ENCODE results near the gene TDRKH.

TDRKH gene, protein sequence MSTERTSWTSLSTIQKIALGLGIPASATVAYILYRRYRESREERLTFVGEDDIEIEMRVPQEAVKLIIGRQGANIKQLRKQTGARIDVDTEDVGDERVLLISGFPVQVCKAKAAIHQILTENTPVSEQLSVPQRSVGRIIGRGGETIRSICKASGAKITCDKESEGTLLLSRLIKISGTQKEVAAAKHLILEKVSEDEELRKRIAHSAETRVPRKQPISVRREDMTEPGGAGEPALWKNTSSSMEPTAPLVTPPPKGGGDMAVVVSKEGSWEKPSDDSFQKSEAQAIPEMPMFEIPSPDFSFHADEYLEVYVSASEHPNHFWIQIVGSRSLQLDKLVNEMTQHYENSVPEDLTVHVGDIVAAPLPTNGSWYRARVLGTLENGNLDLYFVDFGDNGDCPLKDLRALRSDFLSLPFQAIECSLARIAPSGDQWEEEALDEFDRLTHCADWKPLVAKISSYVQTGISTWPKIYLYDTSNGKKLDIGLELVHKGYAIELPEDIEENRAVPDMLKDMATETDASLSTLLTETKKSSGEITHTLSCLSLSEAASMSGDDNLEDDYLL

DNA sequence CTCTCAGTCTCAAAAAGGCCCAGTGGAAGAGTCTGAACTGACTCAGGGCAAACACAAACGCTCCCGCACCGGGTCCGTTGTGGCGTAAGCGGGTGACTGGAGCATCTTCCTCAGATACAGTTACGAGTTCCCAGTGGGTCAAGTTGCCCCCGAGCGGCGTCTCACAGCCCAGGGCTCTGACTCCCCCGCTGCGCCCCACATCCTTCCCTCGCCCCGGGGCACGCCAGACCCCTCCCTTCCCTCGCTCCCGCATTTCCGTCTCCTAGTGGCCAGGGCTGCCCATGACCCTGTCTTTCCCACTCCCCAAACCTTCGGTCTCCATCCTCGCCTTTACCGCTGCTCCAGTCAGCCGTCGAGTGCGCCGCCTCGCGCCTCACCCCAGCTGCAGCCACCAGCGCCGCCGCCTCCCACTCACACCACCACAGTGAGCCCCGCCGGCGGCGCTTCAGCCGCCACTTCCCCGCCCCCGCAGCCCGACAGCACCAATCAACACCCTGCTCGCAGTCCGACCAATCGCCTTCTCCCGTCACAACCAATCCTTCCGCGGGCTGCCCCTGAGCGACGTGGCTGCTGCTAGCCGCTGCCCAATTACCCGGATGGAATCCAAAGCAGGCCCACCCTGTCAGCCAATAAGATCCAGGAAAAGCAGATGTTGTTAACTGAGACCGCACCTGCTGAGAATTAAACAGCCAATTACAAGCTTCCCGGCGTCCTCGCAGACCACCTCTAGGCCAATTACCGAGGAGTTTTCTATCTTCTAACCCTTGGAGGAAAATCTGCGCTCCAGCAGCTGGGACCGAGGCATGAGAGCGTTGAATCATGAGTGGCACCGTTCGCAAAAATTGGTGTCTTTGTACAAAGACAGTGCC lies at the start of gene TDRKH:
TSS of gene TDRKH (minus strand) at position 430 of the 869 bp plus-strand sequence. CDS start 7,478 bp downstream, outside the sequence.
- peak; percentile 78 to 99 (median 98) for DNase-seq

DNA sequence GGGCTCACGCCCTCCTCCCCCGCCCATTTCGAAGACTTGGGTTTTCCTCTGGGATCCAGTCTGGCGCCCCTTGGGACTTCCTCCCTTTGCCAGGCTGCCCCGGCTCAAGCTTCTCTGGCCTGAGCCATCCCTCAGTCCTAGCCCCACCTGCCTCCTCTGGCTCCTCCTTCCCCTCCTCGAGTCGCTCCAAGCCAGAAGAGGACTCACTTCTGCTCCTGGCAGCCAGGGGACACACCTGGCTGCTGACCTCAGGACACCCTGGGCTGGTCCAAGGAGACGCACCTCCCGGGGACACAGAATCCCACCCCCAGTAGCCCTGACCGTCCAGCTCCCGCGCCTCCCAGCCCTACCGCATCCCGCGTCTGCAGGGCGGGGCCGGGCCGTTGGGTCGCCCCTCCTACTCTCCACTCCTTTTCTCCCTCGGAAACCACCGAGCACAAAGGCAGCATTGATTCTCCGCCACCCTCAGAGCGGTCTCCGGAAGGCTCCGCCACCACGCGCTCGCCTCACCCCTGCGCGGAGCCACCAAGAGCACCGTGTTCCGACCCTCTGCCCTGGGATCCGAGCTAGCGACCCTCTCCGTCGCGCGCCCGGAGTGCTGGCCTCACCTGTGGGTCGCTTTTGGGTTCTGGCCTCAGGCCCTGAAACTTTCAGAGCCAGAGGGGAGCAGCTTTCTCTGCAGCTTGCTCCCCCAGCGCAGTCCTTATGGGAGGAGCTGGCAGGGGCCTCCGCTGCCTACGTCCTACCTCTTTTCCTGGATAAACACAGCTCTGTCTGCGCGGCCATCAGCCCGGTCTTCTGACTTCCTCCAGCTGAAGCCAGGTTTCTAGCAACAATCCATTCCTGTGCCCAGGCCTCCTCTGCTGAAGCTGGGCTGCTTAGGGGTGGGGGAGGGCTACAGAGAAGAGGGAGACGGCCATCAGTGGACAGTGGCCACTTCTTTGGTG lies 49.4 kb upstream of the TDRKH start, which contains the start of gene C2CD4D:
TSS of gene C2CD4D (minus strand) at position 364 of the 947 bp plus-strand sequence. CDS start 831 bp downstream, outside the sequence.
- DNase-seq = peak in 53 of 56 donors; percentile 14 to 91 (median 79)

DNA sequence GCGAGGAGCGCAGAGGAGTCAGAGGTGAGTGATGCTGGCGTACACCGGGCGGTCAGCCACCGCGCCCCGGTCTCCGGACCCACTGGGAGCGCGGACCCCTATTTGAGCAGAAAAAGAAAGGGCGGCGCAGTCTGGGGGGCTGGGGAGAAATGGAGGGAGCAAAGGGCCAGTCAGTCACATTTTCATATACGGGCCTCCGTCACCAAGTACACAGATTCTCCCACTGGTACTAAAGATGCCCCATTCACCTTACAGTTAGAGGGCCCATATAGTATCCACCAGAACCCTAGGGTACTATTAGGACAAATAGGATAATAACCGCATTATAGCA lies 48.7 kb upstream of the TDRKH start:
- peak in 4 of 56 donors; percentile 8 to 40 (median 26) for DNase-seq

DNA sequence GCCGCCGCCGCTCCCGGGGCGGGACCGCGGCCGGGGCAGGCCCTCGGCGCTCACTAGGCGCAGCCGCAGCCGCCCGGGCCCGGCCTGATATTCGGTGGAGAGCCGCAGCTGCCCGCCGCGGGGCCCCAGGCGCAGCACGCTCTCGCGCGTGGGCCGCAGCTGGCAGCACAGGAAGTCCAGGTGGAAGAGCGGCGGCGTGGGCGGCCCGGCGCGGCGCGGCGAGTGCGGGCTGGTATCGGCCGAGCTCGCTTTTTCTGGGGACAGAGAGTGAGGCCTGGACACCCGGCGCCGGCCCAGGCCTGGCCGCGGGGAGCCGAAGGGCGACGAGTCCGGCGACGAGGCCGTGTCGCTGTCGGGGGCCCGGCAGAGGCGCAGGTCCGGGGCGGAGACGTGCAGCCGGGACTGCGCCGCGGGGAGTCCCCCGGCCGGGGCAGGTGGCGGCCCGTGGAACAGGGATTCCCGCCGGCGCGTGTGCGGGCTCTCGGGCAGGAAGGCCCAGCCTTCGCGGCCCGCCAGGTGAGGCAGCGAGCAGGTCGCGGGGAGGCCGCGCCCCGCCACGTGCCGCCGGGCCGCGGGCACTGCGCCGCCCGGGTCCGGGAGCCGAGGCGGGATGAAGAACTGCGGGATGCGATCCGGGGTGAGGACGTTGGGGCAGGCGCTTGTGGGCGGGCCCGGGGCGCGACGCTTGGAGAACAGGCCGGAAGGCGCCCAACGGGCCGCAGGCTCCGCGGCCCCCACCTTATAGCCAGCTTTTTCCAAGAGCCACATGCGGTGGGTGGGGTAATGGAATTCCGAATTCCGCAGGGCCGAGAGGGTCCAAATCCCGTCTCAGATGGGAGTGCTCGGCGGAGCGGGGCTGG lies 48.2 kb upstream of the TDRKH start:
- DNase-seq = peak in 1 of 56 donors; percentile 46

DNA sequence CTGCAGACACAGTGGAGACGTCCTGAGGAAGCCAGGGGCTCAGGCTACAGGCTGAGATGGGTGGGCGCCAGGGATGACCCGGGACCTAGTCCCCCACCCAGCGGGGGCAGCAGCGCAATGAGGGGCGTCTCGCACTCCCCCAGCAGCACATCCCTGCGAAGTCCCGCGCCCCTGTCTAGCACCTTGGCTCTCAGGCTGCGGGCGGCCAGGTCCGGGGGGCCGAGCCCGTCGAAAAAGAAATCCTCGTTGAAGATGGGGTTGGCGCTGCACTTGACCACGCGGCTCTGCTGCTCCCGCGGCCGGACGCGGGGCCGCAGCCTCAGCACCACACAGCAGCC lies 47.6 kb upstream of the TDRKH start:
- no peak for DNase-seq

DNA sequence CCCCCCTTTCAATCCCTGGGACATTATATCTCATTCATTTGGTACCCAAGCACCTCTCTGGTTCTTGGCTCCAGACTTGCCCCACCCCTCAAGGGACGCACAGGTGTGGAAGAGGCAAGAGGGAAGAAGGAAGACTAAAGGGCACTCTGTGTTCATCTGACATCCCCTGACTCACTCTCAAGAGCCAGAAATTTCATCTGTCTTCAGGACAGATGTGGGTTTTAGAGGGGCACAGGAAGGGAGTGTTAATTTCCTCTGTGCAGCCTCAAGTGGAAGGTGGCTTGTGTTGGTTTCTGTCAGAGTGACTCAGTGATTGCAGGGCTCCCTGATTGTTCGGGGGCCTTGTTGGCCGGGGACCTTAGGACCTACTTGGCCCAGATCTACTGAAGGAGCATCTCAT lies 46.9 kb upstream of the TDRKH start:
- no peak for DNase-seq

DNA sequence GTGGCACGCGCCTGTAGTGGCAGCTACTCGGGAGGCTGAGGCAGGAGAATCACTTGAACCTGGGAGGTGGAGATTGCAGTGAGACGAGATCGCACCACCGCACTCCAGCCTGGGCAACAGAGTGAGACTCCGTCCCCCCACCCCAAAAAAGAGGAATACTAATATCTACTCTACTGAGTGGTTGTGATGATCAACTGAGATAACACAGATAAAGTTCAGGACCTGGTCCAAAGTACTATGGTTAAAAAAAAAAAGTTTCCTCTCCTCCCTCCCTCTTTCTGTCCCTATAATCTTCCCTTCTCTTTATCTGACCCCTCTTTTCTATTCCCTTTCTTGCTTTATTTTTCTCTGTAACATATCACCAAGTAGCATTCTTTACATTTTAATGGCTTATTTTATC lies 45.3 kb upstream of the TDRKH start:
- DNase-seq = no peak

DNA sequence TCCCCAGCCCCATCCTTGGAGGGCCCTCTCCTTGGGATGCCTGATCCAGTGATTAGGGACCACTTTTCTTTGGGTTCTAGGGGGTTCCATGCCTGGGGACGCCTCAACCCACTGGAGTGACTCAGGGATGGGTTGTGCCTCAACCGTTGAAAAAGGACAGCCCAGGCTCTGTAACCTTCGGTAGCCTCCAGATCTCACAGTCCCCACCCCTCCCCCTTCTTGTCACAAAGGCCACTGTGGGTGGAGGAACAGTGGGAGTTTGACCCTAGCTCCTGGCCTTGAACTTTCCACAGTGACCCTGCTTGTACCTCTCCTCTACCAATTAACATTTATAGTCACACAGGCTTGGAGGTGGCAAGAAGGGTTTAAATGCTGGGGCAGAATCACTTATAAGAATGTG lies 43.9 kb upstream of the TDRKH start:
- no peak for DNase-seq

DNA sequence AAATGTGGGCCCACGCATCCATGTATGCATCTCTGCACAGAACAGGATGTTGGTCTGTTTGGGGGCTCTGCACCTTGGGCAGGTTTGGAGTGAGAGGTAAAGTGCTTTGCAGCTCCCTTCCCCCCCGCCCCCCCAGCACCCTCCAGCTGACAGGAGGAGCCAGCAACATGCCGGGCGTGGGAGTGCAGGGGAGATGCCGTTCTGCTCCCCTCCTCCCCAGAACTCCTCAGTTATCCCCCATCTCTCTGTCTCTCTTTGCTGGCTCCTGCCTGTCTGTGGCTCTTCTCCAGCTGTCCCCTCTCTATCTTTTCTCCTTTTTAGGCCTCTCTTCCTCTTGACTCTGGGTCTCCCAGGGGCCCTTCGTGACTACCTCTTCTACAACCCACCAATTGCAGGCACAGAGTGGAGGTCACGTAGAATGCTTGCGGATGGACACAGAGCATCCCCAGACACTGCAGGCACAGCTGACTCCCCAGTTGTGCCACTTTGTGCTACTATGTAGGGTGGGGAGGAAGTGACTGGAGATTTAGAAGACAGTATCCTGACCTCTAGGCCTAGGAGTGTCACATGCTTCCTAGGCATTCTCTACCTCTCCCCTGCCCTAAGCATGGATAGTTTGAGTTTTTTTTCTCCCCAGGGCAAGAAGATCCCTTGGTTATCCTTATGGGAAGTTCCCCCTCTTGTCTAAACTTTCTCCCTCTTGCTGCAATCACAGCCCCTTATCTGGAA lies 43.0 kb upstream of the TDRKH start:
- peak in 1 of 56 donors; percentile 13 for DNase-seq

DNA sequence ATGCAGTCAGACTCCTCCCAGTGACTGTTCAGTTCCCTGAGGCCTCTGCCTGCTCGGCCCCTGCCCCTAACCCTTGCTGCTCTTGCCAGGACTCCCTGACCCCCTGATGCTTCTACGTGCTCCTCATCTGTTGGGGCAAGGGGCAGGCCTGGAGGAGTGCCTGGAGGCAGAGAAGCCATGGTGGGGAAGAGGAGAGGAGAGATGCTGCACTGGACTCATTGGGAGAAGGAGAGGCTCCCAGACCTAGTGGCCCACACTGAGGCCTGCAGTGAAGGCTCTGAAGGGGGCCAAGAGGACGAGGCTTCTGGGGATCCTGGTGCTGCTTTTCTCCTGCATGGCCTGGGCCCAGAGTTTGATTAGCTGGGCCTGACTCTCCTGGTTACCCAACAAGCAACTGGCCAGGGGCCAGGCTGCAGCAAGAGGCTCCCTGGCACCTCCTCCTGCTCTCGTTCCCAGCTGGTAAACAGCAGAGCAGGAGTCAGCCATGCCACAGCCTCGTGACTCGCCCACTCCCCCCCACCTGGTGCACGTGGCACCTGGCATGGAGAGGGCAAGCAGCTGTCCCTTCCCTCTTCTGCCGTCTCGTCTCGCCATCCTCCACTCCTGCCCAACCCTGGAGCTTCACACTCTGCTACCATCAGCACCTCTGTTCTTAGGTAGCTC lies 42.1 kb upstream of the TDRKH start:
- DNase-seq = peak in 32 of 56 donors; percentile 7 to 68 (median 26)

DNA sequence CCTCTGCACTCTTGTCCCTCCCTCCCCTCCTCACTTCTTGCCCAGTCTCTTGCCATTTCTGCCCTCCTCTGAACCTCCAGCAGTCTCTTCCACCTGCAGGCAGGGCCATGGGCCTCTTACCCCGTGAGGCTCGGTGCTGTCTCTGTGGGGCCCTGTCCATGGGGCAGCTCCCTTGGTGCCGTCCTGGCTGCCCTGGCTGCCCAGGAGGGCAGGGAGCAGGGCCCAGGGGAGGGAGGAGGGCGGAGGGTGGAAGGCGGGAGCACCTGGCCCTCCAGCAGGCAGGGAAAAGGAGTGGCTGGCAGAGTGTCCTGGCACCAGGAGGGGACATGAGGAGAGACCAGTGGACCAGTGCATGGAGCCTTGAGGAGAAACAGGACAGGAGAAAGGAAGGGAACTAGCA lies 41.3 kb upstream of the TDRKH start, which contains the start of gene RORC:
TSS of gene RORC (minus strand) at position 198 of the 400 bp plus-strand sequence. CDS start at position 160, 38 bp downstream.
- DNase-seq = peak in 1 of 56 donors; percentile 18

DNA sequence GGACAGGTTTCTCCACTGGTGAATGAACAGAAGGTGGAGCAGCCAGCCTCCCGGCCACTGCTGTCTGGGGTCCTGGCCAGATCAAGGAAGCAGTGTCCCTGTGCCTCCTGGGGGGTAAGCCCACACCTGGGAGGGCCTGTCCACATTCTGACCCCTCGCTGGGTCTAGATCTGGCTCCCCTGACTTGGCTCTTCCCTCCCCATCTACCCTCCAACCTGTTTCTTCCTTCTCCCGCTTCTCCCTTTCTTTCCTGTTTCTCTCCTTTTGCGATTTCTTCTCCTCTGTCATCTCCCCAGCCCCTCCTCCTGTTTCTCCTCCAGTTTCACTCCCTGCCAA lies 40.9 kb upstream of the TDRKH start:
- no peak for DNase-seq

DNA sequence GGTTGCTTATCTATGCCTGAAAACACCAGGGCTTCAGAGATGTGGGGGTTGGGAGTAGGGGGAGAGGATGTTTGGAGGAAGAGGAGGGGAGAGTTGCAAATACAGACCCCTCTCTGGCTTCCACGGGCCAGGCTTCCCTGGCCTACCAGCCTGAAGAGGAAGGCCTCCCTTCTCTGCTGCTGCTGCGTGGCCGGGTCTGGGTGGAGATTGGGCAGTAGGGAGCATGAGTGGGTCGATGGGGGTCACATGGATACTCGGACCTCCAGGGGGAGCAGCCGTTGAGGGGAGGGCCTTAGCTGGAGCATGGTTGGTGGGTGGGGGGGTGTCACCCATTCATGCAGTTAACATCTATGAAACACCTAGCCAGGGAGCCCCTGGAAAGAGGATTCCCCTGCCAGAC lies 39.8 kb upstream of the TDRKH start:
- no peak for DNase-seq

DNA sequence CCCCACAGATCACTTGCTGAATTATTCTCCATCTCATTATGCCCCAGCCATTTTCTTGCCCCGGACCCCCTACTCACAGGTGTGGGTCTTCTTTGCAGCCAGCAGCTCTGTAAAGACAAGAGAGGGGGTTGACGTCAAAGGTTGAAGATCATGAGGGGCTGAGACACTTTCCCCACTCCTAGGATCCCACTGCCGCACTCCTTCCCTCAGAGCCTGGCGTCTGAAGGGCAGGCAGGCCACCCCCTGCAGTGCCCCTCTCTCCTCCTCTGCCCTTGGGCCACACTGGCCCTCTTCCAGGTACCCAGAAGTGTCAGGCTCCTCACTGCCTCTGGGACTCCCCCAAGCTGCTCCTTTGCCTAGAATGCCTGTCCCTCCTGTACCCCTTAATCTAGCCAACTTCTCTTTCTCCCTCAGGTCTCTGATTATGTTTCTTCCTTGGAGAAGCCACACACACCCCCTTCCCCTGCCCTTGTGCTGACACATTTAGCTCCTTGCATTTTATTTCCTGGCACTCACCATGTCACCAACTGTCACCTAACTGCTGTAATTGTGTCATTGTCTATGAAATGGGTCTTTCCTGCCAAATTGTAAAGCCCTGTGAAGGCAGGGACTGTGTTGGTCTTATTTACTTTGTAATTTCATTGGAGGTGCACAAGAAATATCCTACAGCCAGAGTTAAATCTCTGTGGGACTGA lies 39.2 kb upstream of the TDRKH start:
- no peak for DNase-seq

DNA sequence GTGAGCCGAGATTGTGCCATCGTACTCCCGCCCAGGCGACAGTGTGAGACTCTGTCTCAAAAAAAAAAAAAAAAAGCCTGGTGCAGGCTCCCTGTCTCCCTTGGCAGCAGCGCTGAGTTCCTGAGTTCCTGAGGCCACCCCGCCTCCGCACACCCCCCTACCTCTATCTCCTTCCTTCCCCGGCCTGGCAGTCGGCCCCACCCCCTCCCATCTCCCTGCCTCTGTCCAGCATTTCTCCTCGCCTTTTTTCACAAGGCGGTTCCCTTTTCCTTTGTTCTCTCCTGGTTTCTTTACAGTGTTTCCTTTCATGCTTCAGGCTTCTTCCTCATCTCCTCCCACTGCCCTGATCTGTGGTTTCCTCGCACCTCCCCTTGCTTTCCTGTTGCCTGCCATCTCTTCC lies 38.6 kb upstream of the TDRKH start:
- DNase-seq = peak in 2 of 56 donors; percentile 8 to 10

DNA sequence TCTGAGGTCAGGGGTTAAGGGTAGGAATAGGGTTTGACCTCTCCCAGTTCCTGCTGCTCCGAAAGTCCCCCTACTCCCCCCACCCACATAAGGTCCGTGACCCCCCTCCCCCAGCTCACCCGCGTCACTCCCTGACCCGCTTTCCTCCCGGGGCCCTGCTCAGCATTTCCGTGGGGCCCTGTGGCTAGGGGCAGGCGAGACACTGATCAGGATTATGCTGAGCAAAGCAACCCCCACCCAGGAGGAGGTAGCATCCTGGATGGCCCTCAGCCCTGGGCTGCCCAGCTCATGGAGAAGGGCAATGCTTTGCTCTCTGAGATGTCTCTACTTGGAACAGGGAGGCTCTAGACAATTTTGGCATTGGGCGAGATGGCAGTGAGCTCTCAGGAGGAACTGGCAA lies 37.6 kb upstream of the TDRKH start:
- no peak for DNase-seq

DNA sequence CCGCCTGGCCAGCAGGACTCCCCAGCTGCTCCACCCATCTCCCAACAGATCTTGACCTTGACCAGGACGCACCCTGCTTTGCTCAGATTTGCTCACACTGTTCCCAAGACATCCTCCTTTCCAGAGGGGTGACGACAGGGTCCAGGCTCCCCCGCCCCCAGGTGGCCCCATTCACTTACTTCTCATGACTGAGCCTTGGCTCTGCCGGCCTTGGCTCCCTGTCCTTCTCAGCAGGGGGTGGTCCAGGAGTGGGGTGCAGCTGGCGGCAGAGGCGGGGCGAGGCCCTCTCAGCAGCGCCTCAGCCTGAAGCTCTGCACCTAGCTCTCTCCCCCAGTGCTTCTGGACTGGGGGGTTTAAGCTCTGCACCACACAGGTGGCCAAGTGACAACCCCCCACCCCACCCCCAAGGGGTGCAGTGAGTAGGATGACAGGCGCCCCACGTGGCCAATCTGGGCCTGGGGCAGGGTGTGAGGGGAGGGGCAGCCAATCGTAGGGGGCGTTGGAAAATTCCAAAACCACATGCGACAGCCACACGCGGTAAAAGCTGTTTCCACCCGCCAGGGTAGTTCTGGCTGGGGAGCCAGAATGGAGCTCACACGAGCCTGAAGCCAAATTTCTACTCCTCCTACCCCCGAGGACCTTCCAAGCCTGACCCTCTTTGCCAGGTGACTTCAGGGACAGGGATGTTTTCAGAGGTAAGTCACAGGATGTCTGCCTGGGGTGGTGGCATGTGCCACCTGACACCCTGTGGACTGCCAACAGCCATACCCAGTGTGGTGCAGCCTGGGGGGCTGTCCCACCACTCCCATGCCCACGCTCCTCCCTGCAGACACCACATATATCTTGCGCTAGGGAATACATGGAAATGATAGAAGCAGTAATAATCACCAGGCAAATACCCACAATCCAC lies 35.7 kb upstream of the TDRKH start:
- DNase-seq = no peak
